Measurements from ENCODE around the gene CORO2B. TPM values are rescaled to one million over a fixed set of nuclear protein-coding genes. Genes with fewer than 3 reads are reported as not detected.

The CORO2B gene
- total RNA-seq, 1 experiment from 2014 or later: 3.8 TPM

GRCh38 chr15:68548364-68548763 is 30.4 kb upstream of the CORO2B start:
- POLR2A ChIA-PET (ENCODE audit: low non-redundant PET): no interaction called here
- intact Hi-C loops (cut with micrococcal nuclease; ENCODE audit: unreplicated experiment): no loop called here
- TF ChIP-seq CTCF (conservative IDR thresholded peaks at IDR 0.05; ENCODE audit: low read depth, low read length): no peak
- TF ChIP-seq EZH2 (IDR thresholded peaks at IDR 0.05; ENCODE audit: borderline replicate concordance, low read depth, low read length, poor library complexity, severe bottlenecking): no peak
- no TSS peak for BruUV-seq (replicated peaks)
- Histone ChIP-seq H3K27me3 (replicated peaks; ENCODE audit: insufficient read depth, low read depth, low read length, poor library complexity) (peaks cover 4% of the 10 kb centered on the region), H3K27ac (ENCODE audit: low read depth, low read length, poor library complexity, severe bottlenecking) (no peak overlapping the region), H3K4me3 (ENCODE audit: low read depth, low read length, poor library complexity, severe bottlenecking) (no peak overlapping the region), H3K36me3 (ENCODE audit: insufficient read depth, low read length, poor library complexity, severe bottlenecking) (no peaks in the 10 kb centered on the region), H3K4me1 (ENCODE audit: insufficient read depth, low read length, poor library complexity, severe bottlenecking) (no peaks in the 10 kb centered on the region), H3K9me3 (ENCODE audit: low read depth, low read length, poor library complexity, severe bottlenecking) (no peaks in the 10 kb centered on the region)
- CTCF ChIA-PET: interaction anchor here (0.8 to 3.0 kb wide), 3 partner anchors 126 to 483 kb away, joined by 4 to 21 read pairs (median 16); no protein-coding TSS in a partner anchor
- no peak for DNase-seq (ENCODE audit: low spot score)

- CTCF ChIA-PET: interaction anchor here (0.8 to 3.0 kb wide), 6 partner anchors 11 to 375 kb away, joined by 4 to 21 read pairs (median 6); no protein-coding TSS in a partner anchor
- BruUV-seq (replicated peaks): no TSS peak
- intact Hi-C loops (cut with micrococcal nuclease; ENCODE audit: unreplicated experiment): loop anchor here (2.0 to 5.0 kb wide), 3 partner anchors 125 to 325 kb away; no protein-coding TSS in a partner anchor
Measured at GRCh38 chr15:68550004-68550403, 28.8 kb upstream of the CORO2B start.

GRCh38 chr15:68550498-68551295 is 28.1 kb upstream of the CORO2B start:
- TF ChIP-seq EZH2 (IDR thresholded peaks at IDR 0.05; ENCODE audit: borderline replicate concordance, low read depth, low read length, poor library complexity, severe bottlenecking): no peak
- peak; percentile 95 for TF ChIP-seq CTCF (conservative IDR thresholded peaks at IDR 0.05; ENCODE audit: low read depth, low read length)
- CTCF ChIA-PET: interaction anchor here (0.8 to 3.0 kb wide), 6 partner anchors 12 to 374 kb away, joined by 4 to 21 read pairs (median 6); no protein-coding TSS in a partner anchor
- peak; percentile 62 for DNase-seq (ENCODE audit: low spot score)
- BruUV-seq (replicated peaks): no TSS peak
- POLR2A ChIA-PET (ENCODE audit: low non-redundant PET): no interaction called here
- Histone ChIP-seq H3K4me1 (ENCODE audit: insufficient read depth, low read length, poor library complexity, severe bottlenecking) (no peaks in the 10 kb centered on the region), H3K36me3 (ENCODE audit: insufficient read depth, low read length, poor library complexity, severe bottlenecking) (no peaks in the 10 kb centered on the region), H3K4me3 (ENCODE audit: low read depth, low read length, poor library complexity, severe bottlenecking) (no peak overlapping the region), H3K9me3 (ENCODE audit: low read depth, low read length, poor library complexity, severe bottlenecking) (no peaks in the 10 kb centered on the region), H3K27me3 (replicated peaks; ENCODE audit: insufficient read depth, low read depth, low read length, poor library complexity) (peaks cover 4% of the 10 kb centered on the region), H3K27ac (ENCODE audit: low read depth, low read length, poor library complexity, severe bottlenecking) (no peak overlapping the region)
- intact Hi-C loops (cut with micrococcal nuclease; ENCODE audit: unreplicated experiment): loop anchor here (2.0 to 5.0 kb wide), 3 partner anchors 124 to 324 kb away; no protein-coding TSS in a partner anchor

More at GRCh38 chr15:68550004-68550403, 28.8 kb upstream of the CORO2B start:
- POLR2A ChIA-PET (ENCODE audit: low non-redundant PET): no interaction called here
- TF ChIP-seq CTCF (conservative IDR thresholded peaks at IDR 0.05; ENCODE audit: low read depth, low read length): no peak
- no peak for TF ChIP-seq EZH2 (IDR thresholded peaks at IDR 0.05; ENCODE audit: borderline replicate concordance, low read depth, low read length, poor library complexity, severe bottlenecking)
- Histone ChIP-seq H3K27ac (ENCODE audit: low read depth, low read length, poor library complexity, severe bottlenecking) (no peak overlapping the region), H3K4me1 (ENCODE audit: insufficient read depth, low read length, poor library complexity, severe bottlenecking) (no peaks in the 10 kb centered on the region), H3K36me3 (ENCODE audit: insufficient read depth, low read length, poor library complexity, severe bottlenecking) (no peaks in the 10 kb centered on the region), H3K9me3 (ENCODE audit: low read depth, low read length, poor library complexity, severe bottlenecking) (no peaks in the 10 kb centered on the region), H3K27me3 (replicated peaks; ENCODE audit: insufficient read depth, low read depth, low read length, poor library complexity) (peaks cover 4% of the 10 kb centered on the region), H3K4me3 (ENCODE audit: low read depth, low read length, poor library complexity, severe bottlenecking) (no peak overlapping the region)
- DNase-seq (ENCODE audit: low spot score): no peak

Data from A673 (cell line).